Peyer's patch (tissue), 4 donors: ENCODE data around the gene RBM10.

Source experiments
- CTCF ChIP-seq, 6 experiments: fragments of 450-650 bp in 4 of 6; fragments of 200-600 bp in 2 of 6; sonication (generic) in 1 of 6; IDR thresholded peaks; one replicate each; pipeline ENCODE4 v1.5.1; 2017 to 2019; ENCODE audit warnings: antibody characterized with exemption in 6 of 6, mild to moderate bottlenecking in 3 of 6, moderate library complexity in 1 of 6
- POLR2A ChIP-seq, 2 donors: fragments of 450-650 bp; IDR thresholded peaks; one replicate each; pipeline ENCODE4 v1.5.1; 2017; ENCODE audit warnings: antibody characterized with exemption in 2 of 2, mild to moderate bottlenecking in 2 of 2, moderate library complexity in 2 of 2

- TF ChIP-seq CTCF (IDR thresholded peaks at IDR 0.05) (no peak), POLR2A (IDR thresholded peaks at IDR 0.05) (no peak)
Observed at GRCh38 chrX:47223476-47224250, 78.6 kb downstream of the RBM10 start.
